K562 (cell line): ENCODE results near the gene F12. TPM values are rescaled to one million over a fixed set of nuclear protein-coding genes. Genes with fewer than 3 reads are reported as not detected.
A peak's percentile ranks its signal among the peaks of the same experiment; 100 is the strongest.

ENCODE experiments used
- ARNT ChIP-seq, 2 experiments: fragments of 450-650 bp; IDR thresholded peaks; 2 replicates each; pipeline ENCODE4 v1.6.1; 2016; ENCODE audit warnings: mild to moderate bottlenecking in 1 of 2
- CEBPG ChIP-seq, 3 experiments: fragments of 200-800 bp in 1 of 3; sonication (Bioruptor generic) in 1 of 3; sonication (generic) in 1 of 3; formaldehyde crosslinking in 1 of 3; IDR thresholded peaks in 2 of 3; conservative IDR thresholded peaks in 1 of 3; 2 replicates each; pipeline versions ENCODE4 v1.6.1 to v1.8.0; 2016 to 2022; ENCODE audit warnings: missing compliant biosample characterization in 2 of 3, missing genetic modification characterization in 2 of 3, mild to moderate bottlenecking in 1 of 3, missing genetic modification reagents in 1 of 3
- CTBP1 ChIP-seq: fragments of 450-650 bp; IDR thresholded peaks from 2 replicates; pipeline ENCODE4 v1.6.1; 2016; ENCODE audit warnings: borderline replicate concordance
- FOS ChIP-seq: IDR thresholded peaks from 3 replicates; pipeline ENCODE4 v1.6.1; 2011; ENCODE audit not compliant: insufficient read length; ENCODE audit errors: extremely low read depth
- GABPA ChIP-seq: fragments of 200-800 bp; sonication (Bioruptor generic); conservative IDR thresholded peaks from 2 replicates; pipeline ENCODE4 v1.6.1; 2016; ENCODE audit warnings: low read depth, missing genetic modification characterization, missing compliant biosample characterization
- HCFC1 ChIP-seq: IDR thresholded peaks from 2 replicates; pipeline ENCODE4 v1.6.1; 2012; ENCODE audit warnings: low read depth, low read length, improper control_type of control experiment
- HNRNPK ChIP-seq: fragments of 200-400 bp; formaldehyde crosslinking; IDR thresholded peaks from one replicate; pipeline ENCODE4 v1.6.1; 2018; ENCODE audit warnings: mild to moderate bottlenecking, low read depth, low read length; ENCODE audit not compliant: poor library complexity, severe bottlenecking
- HOXB6 ChIP-seq: fragments of 250-450 bp; sonication (Bioruptor Pico); IDR thresholded peaks from 2 replicates; pipeline ENCODE4 v1.5.1; 2022; ENCODE audit warnings: mild to moderate bottlenecking, borderline replicate concordance
- IFI16 ChIP-seq: fragments of 250-450 bp; sonication (Bioruptor Pico); IDR thresholded peaks from 2 replicates; pipeline ENCODE4 v2.1.2; 2022; ENCODE audit warnings: mild to moderate bottlenecking, inconsistent platforms
- MBD2 ChIP-seq: sonication (generic); IDR thresholded peaks from 2 replicates; pipeline ENCODE4 v1.6.1; 2016; ENCODE audit warnings: low read depth, borderline replicate concordance
- MYNN ChIP-seq, 2 experiments: sonication (generic); formaldehyde crosslinking in 1 of 2; IDR thresholded peaks; 2 replicates each; pipeline versions ENCODE4 v1.5.0 to v1.6.1; 2016 to 2020; ENCODE audit warnings: antibody characterized with exemption in 1 of 2, missing genetic modification reagents in 1 of 2
- NEUROD1 ChIP-seq: fragments of 150-350 bp; IDR thresholded peaks from 2 replicates; pipeline ENCODE4 v1.6.1; 2014; ENCODE audit warnings: borderline replicate concordance, low read length, low read depth; ENCODE audit not compliant: partially characterized antibody
- NRF1 ChIP-seq, 2 experiments: fragments of 450-650 bp; IDR thresholded peaks in 1 of 2; conservative IDR thresholded peaks in 1 of 2; 2 replicates each; pipeline ENCODE4 v1.6.1; 2014; ENCODE audit warnings: mild to moderate bottlenecking in 2 of 2
- NUFIP1 ChIP-seq: fragments of 450-650 bp; IDR thresholded peaks from 2 replicates; pipeline ENCODE4 v1.6.1; 2018; ENCODE audit not compliant: partially characterized antibody
- PPARD ChIP-seq: fragments of 250-450 bp; sonication (Bioruptor Pico); IDR thresholded peaks from 2 replicates; pipeline ENCODE4 v1.8.0; 2022; ENCODE audit warnings: inconsistent platforms, mild to moderate bottlenecking, moderate library complexity
- RBM22 ChIP-seq: fragments of 200-400 bp; formaldehyde crosslinking; IDR thresholded peaks from 2 replicates; pipeline ENCODE4 v1.6.1; 2018; ENCODE audit warnings: low read length, low read depth; ENCODE audit not compliant: poor library complexity, severe bottlenecking
- TAF1 ChIP-seq: IDR thresholded peaks from 2 replicates; pipeline ENCODE4 v1.6.1; 2011; ENCODE audit warnings: mild to moderate bottlenecking, low read length, moderate library complexity; ENCODE audit not compliant: insufficient read depth, control insufficient read depth, severe bottlenecking; ENCODE audit errors: extremely low read depth
- polyA plus RNA-seq, 8 experiments: library from polyadenylated mRNA; depleted of rRNA in 4 of 8; stranded (reverse) in 5 of 8; unstranded in 3 of 8; fragments of >200 nt; fragmentation: Nextera tagmentation in 2 of 8; fragmentation: Illumina TruSeq in 1 of 8; extraction: Ambion mirVana in 2 of 8; extraction: Trizol in 1 of 8; gene quantifications; 2 replicates each; pipeline versions ENCODE4 v1.2.1 to v1.2.3, GENCODE V29; 2011 to 2014; ENCODE audit warnings: inconsistent platforms in 1 of 8, missing spikeins in 1 of 8
- total RNA-seq, 7 experiments: library from RNA; depleted of rRNA in 6 of 7; stranded (reverse); fragments of >200 nt in 6 of 7; fragmentation: Illumina TruSeq in 2 of 7; extraction: Trizol in 2 of 7; gene quantifications; 2 replicates each; pipeline versions ENCODE4 v1.2.1 to v1.2.3, GENCODE V29; 2011 to 2021; ENCODE audit warnings: low replicate concordance in 1 of 7
- TF ChIP-seq, protein P1 (sequence below): IDR thresholded peaks from 3 replicates; pipeline ENCODE4 v1.6.1; 2011; ENCODE audit warnings: borderline replicate concordance, mild to moderate bottlenecking, moderate library complexity; ENCODE audit not compliant: insufficient read length; ENCODE audit errors: extremely low read depth
- TF ChIP-seq, protein P2 (sequence below): sonication (generic); formaldehyde crosslinking; IDR thresholded peaks from 2 replicates; pipeline ENCODE4 v1.8.0; 2022; ENCODE audit warnings: missing genetic modification reagents, mild to moderate bottlenecking, moderate library complexity, borderline replicate concordance
- TF ChIP-seq, protein P3 (sequence below), 3 experiments: IDR thresholded peaks in 2 of 3; conservative IDR thresholded peaks in 1 of 3; 2 replicates each; pipeline ENCODE4 v1.5.1; 2011 to 2012; ENCODE audit warnings: low read length in 3 of 3, mild to moderate bottlenecking in 3 of 3, control low read depth in 2 of 3, improper control_type of control experiment in 1 of 3, inconsistent platforms in 1 of 3, low read depth in 1 of 3, mixed read lengths in 1 of 3, moderate library complexity in 1 of 3; ENCODE audit not compliant: insufficient read depth in 2 of 3

The F12 gene
- total and polyA plus RNA-seq, 9 of the 15 experiments (the other 6 are each of a cell fraction or from before 2014, with no cell fraction given) = 0.59 to 18.3 (median 3.6) TPM

GRCh38 chr5:177456976-177457851 is 47.9 kb upstream of the F12 start (continued):
- TF ChIP-seq CTBP1 = peak; percentile 95
- TF ChIP-seq NEUROD1 = peak; percentile 88
- TF ChIP-seq PPARD = no peak
- TF ChIP-seq, protein P1, sequence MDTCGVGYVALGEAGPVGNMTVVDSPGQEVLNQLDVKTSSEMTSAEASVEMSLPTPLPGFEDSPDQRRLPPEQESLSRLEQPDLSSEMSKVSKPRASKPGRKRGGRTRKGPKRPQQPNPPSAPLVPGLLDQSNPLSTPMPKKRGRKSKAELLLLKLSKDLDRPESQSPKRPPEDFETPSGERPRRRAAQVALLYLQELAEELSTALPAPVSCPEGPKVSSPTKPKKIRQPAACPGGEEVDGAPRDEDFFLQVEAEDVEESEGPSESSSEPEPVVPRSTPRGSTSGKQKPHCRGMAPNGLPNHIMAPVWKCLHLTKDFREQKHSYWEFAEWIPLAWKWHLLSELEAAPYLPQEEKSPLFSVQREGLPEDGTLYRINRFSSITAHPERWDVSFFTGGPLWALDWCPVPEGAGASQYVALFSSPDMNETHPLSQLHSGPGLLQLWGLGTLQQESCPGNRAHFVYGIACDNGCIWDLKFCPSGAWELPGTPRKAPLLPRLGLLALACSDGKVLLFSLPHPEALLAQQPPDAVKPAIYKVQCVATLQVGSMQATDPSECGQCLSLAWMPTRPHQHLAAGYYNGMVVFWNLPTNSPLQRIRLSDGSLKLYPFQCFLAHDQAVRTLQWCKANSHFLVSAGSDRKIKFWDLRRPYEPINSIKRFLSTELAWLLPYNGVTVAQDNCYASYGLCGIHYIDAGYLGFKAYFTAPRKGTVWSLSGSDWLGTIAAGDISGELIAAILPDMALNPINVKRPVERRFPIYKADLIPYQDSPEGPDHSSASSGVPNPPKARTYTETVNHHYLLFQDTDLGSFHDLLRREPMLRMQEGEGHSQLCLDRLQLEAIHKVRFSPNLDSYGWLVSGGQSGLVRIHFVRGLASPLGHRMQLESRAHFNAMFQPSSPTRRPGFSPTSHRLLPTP = no peak
- TF ChIP-seq ARNT (IDR thresholded peaks at IDR 0.05) = no peak
- no peak for TF ChIP-seq NUFIP1
- TF ChIP-seq, protein P2, sequence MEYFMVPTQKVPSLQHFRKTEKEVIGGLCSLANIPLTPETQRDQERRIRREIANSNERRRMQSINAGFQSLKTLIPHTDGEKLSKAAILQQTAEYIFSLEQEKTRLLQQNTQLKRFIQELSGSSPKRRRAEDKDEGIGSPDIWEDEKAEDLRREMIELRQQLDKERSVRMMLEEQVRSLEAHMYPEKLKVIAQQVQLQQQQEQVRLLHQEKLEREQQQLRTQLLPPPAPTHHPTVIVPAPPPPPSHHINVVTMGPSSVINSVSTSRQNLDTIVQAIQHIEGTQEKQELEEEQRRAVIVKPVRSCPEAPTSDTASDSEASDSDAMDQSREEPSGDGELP (CRISPR knock-in tag) = peak; percentile 66; the same call in 1 of the 2 replicates
- TF ChIP-seq IFI16 (CRISPR knock-in tag) = no peak
- TF ChIP-seq, protein P3, sequence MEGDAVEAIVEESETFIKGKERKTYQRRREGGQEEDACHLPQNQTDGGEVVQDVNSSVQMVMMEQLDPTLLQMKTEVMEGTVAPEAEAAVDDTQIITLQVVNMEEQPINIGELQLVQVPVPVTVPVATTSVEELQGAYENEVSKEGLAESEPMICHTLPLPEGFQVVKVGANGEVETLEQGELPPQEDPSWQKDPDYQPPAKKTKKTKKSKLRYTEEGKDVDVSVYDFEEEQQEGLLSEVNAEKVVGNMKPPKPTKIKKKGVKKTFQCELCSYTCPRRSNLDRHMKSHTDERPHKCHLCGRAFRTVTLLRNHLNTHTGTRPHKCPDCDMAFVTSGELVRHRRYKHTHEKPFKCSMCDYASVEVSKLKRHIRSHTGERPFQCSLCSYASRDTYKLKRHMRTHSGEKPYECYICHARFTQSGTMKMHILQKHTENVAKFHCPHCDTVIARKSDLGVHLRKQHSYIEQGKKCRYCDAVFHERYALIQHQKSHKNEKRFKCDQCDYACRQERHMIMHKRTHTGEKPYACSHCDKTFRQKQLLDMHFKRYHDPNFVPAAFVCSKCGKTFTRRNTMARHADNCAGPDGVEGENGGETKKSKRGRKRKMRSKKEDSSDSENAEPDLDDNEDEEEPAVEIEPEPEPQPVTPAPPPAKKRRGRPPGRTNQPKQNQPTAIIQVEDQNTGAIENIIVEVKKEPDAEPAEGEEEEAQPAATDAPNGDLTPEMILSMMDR (IDR thresholded peaks at IDR 0.05 in 2 of 3, conservative IDR thresholded peaks at IDR 0.05 in 1 of 3; ENCODE audit: insufficient read depth in 2 of 3, low read depth in 1 of 3, low read length in 3 of 3) = peak; percentile 77 to 79 (median 79)
- TF ChIP-seq GABPA (tag) = no peak
- peak; percentile 39 for TF ChIP-seq HCFC1
- peak; percentile 94; the same call in 1 of the 2 replicates for TF ChIP-seq MYNN (IDR thresholded peaks at IDR 0.05)
- TF ChIP-seq MYNN (CRISPR knock-in tag; IDR thresholded peaks at IDR 0.05) = no peak
- no peak for TF ChIP-seq NRF1 (conservative IDR thresholded peaks at IDR 0.05 in 1 of 2, IDR thresholded peaks at IDR 0.05 in 1 of 2)
- TF ChIP-seq CEBPG (CRISPR knock-in tag; IDR thresholded peaks at IDR 0.05) = peak; percentile 33; the same call in 1 of the 2 replicates
- 0 out of 4 replicates have a peak, but pooled peaks of 1 of the 2 experiments have one; percentile 36 for TF ChIP-seq CEBPG (tag; conservative IDR thresholded peaks at IDR 0.05 in 1 of 2, IDR thresholded peaks at IDR 0.05 in 1 of 2)
- TF ChIP-seq MBD2 = peak; percentile 63; the same call in 1 of the 2 replicates
- peak; percentile 44 for TF ChIP-seq FOS
- no peak for TF ChIP-seq HOXB6 (CRISPR knock-in tag)
- peak; percentile 84 for TF ChIP-seq RBM22
- no peak for TF ChIP-seq TAF1
- TF ChIP-seq HNRNPK = no peak
